Gastrocnemius medialis (tissue), 4 donors: ENCODE measurements around the gene BCCIP. TPM values are rescaled to one million over a fixed set of nuclear protein-coding genes. Genes with fewer than 3 reads are reported as not detected.

ENCODE experiments used
- ATAC-seq, 2 donors: fragments of 150-250 bp; one replicate each; pipeline ENCODE4 v1.9.1; 2016
- DNase-seq, 2 donors: peaks; one replicate each; pipeline ENCODE4 v3.0.0-alpha.2; 2019
- H3K27ac ChIP-seq, 4 donors: fragments of 200-600 bp; sonication (generic); 1 replicate in 1 of 4; 2 replicates in 3 of 4; pipeline ENCODE4 v1.5.1; 2016 to 2018; ENCODE audit warnings: mild to moderate bottlenecking in 2 of 4, moderate library complexity in 1 of 4
- H3K27me3 ChIP-seq, 3 donors: fragments of 200-600 bp; sonication (generic) in 2 of 3; 1 replicate in 1 of 3; 2 replicates in 2 of 3; pipeline versions ENCODE4 v1.5.1 to v1.6.0; 2016 to 2019; ENCODE audit warnings: mild to moderate bottlenecking in 1 of 3, moderate library complexity in 1 of 3
- H3K36me3 ChIP-seq, 2 donors: fragments of 200-600 bp; sonication (generic) in 1 of 2; one replicate each; pipeline ENCODE4 v1.5.1; 2017 to 2018
- H3K4me1 ChIP-seq, 2 donors: fragments of 200-600 bp; sonication (generic) in 1 of 2; one replicate each; pipeline ENCODE4 v1.5.1; 2016 to 2017; ENCODE audit warnings: mild to moderate bottlenecking in 2 of 2
- H3K4me3 ChIP-seq, 4 donors: fragments of 200-600 bp; sonication (generic) in 3 of 4; 1 replicate in 1 of 4; 2 replicates in 3 of 4; pipeline ENCODE4 v1.5.1; 2016 to 2019; ENCODE audit warnings: mild to moderate bottlenecking in 2 of 4
- H3K9me3 ChIP-seq, 3 donors: fragments of 200-600 bp; sonication (generic) in 2 of 3; 1 replicate in 1 of 3; 2 replicates in 2 of 3; pipeline ENCODE4 v1.5.1; 2016 to 2019
- POLR2A ChIP-seq, 2 donors: fragments of 450-650 bp; IDR thresholded peaks; one replicate each; pipeline ENCODE4 v1.6.1; 2017; ENCODE audit warnings: antibody characterized with exemption in 2 of 2, mild to moderate bottlenecking in 2 of 2, moderate library complexity in 2 of 2
- in situ Hi-C, 4 donors: fragments of 200-750 bp; cut with MboI; loops; one replicate each; pipeline versions ENCODE4 v1.15.0 to v1.8.0; 2017; ENCODE audit warnings: low sequenced_read_pairs in 4 of 4
- intact Hi-C: fragments of 100-400 bp; cut with DNase I; formaldehyde crosslinking; loops from one replicate; pipeline ENCODE4 v1.15.1; 2023; ENCODE audit warnings: low total_unique reads
- total RNA-seq, 4 donors: library from RNA; depleted of rRNA; stranded (reverse); fragments of >200 nt; gene quantifications; one replicate each; pipeline versions ENCODE4 v1.1.0 to v1.2.3, GENCODE V29; 2016
- TF ChIP-seq, protein P1 (sequence below), 5 experiments: fragments of 450-650 bp in 3 of 5; fragments of 200-600 bp in 2 of 5; sonication (generic) in 2 of 5; IDR thresholded peaks in 4 of 5; conservative IDR thresholded peaks in 1 of 5; 1 replicate in 4 of 5; 2 replicates in 1 of 5; pipeline ENCODE4 v1.5.1; 2016 to 2019; ENCODE audit warnings: antibody characterized with exemption in 5 of 5, mild to moderate bottlenecking in 3 of 5, moderate library complexity in 3 of 5

BCCIP gene
- total RNA-seq, 4 donors from 2014 or later = 51.1 to 85.6 (median 67.0) TPM

DNA sequence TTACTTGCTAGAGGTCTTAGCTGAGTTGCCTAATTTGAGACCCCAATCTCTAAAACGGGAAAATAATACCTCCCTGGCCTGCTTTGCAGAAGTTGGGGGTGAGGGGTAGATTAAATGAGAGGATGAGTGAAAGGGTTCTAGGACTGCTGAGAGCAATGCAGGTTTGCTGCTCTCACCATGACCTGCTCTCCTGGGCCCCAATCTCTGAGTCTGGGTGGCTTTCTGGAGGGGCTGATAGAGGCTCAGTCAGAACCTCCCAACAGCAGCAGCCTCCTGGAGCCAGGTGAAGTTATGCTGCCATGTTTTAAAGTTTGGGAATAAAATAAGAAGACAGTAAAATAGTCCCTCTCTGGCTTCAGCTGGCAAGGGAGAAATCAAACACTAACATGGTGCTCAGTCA, 7.6 kb upstream of the BCCIP start:
- Histone ChIP-seq H3K4me3 (no peak overlapping the region), H3K4me1 (peaks cover 0 to 2% of the 10 kb centered on the region in 2 donors), H3K27ac (no peak overlapping the region), H3K27me3 (no peaks in the 10 kb centered on the region), H3K9me3 (no peaks in the 10 kb centered on the region), H3K36me3 (peaks cover 0 to 34% of the 10 kb centered on the region in 2 donors)
- ATAC-seq = no peak
- TF ChIP-seq, protein P1, sequence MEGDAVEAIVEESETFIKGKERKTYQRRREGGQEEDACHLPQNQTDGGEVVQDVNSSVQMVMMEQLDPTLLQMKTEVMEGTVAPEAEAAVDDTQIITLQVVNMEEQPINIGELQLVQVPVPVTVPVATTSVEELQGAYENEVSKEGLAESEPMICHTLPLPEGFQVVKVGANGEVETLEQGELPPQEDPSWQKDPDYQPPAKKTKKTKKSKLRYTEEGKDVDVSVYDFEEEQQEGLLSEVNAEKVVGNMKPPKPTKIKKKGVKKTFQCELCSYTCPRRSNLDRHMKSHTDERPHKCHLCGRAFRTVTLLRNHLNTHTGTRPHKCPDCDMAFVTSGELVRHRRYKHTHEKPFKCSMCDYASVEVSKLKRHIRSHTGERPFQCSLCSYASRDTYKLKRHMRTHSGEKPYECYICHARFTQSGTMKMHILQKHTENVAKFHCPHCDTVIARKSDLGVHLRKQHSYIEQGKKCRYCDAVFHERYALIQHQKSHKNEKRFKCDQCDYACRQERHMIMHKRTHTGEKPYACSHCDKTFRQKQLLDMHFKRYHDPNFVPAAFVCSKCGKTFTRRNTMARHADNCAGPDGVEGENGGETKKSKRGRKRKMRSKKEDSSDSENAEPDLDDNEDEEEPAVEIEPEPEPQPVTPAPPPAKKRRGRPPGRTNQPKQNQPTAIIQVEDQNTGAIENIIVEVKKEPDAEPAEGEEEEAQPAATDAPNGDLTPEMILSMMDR (IDR thresholded peaks at IDR 0.05 in 4 of 5, conservative IDR thresholded peaks at IDR 0.05 in 1 of 5) = no peak
- TF ChIP-seq POLR2A (IDR thresholded peaks at IDR 0.05) = no peak
- no peak for DNase-seq
- intact Hi-C loops = no loop called here
- in situ Hi-C loops = no loop called here

DNA sequence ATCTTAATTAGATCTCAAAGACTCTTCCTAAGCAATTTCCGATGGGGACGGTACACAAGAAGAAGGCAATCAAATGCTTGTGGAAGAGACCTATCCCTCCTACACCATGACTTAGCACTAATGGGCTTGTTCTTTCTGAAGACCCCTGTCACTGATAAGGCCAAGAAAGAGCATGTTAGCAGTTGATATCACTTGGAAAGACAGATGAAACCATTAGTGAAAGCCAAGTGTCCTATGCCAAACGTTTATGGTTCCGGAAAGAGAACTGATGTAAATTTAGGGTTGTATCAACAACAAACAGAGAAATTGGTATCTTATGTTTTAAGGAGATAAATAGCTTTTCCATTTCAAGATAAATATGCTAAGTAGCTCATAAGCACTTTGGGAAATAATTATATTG, 6.8 kb upstream of the BCCIP start:
- Histone ChIP-seq H3K36me3 (peaks cover 0 to 26% of the 10 kb centered on the region in 2 donors), H3K27ac (no peak overlapping the region), H3K4me3 (no peak overlapping the region), H3K9me3 (no peaks in the 10 kb centered on the region), H3K4me1 (peaks cover 5 to 6% of the 10 kb centered on the region in 2 donors), H3K27me3 (no peaks in the 10 kb centered on the region)
- ATAC-seq (no peak), DNase-seq (no peak)
- no peak for TF ChIP-seq POLR2A (IDR thresholded peaks at IDR 0.05)
- TF ChIP-seq, protein P1 (IDR thresholded peaks at IDR 0.05 in 4 of 5, conservative IDR thresholded peaks at IDR 0.05 in 1 of 5) = no peak
- intact Hi-C loops = no loop called here
- in situ Hi-C loops = no loop called here

DNA sequence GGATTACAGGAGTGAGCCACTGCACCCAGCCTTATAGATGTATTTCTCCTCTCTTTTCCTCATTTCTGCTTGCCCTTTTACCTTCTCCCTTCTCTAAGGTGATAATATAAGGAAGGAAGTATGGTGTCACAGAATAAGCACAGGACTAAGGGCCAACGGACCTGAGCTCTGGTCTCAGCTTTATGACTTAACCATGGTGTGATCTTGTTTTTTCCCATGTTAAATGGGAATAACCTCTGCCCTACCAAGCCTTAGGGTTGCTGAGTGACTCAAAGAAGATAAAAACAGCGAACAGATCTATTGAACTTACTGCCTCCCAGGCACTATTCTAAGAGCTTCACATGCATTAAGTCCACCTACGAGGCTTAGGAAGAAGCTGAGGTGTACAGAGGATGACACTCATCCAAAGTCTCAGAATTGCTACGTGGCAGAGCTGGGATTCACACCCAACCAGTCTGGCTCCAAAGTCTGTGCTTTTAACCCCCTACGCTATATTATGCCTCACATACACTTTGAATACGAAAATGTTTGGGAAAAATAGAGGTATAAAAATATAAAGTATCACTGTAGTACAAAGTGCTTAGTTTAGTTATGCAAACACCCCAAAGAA, 5.9 kb upstream of the BCCIP start:
- TF ChIP-seq, protein P1 (IDR thresholded peaks at IDR 0.05 in 4 of 5, conservative IDR thresholded peaks at IDR 0.05 in 1 of 5) = no peak
- TF ChIP-seq POLR2A (IDR thresholded peaks at IDR 0.05) = no peak
- peaks cover 0 to 26% of the 10 kb centered on the region in 2 donors for H3K36me3 ChIP-seq
- no peaks in the 10 kb centered on the region for H3K9me3 ChIP-seq
- intact Hi-C loops = no loop called here
- H3K27me3 ChIP-seq = no peaks in the 10 kb centered on the region
- DNase-seq (no peak), ATAC-seq (no peak)
- no peak overlapping the region for H3K27ac ChIP-seq
- peaks cover 14 to 15% of the 10 kb centered on the region in 2 donors for H3K4me1 ChIP-seq
- no peak overlapping the region for H3K4me3 ChIP-seq
- in situ Hi-C loops = no loop called here

DNA sequence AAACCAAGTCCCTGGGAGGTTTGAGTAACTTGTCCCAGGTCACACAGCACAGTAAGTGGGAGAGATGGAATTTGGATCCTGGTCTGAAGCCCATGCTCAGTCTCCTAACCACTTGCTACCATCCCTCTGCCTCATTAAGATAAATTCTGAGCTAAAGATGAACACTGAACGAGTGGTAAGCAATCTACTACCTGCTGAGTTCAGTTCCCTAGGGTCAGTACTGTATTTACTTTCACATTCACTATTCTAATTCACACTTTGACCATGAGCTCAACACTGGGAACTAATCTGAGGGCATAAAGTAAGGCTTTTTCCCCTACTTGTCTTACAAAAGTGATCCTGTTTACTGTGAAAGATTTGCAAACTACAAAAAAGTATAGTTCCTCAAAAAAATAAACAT, 2.6 kb upstream of the BCCIP start:
- Histone ChIP-seq H3K4me3 (no peak overlapping the region), H3K9me3 (no peaks in the 10 kb centered on the region), H3K4me1 (peaks cover 32 to 34% of the 10 kb centered on the region in 2 donors), H3K36me3 (peaks cover 0 to 2% of the 10 kb centered on the region in 2 donors), H3K27ac (no peak overlapping the region), H3K27me3 (no peaks in the 10 kb centered on the region)
- ATAC-seq (no peak), DNase-seq (no peak)
- no peak for TF ChIP-seq POLR2A (IDR thresholded peaks at IDR 0.05)
- TF ChIP-seq, protein P1 (IDR thresholded peaks at IDR 0.05 in 4 of 5, conservative IDR thresholded peaks at IDR 0.05 in 1 of 5) = no peak
- in situ Hi-C loops (loop anchor here in 2 of 4 donors (10.0 kb wide), 1 partner anchor 96 kb away; no protein-coding TSS in a partner anchor), intact Hi-C loops (loop anchor here (5.0 kb wide), 1 partner anchor 77 kb away; the partner anchor contains the start of gene FANK1)
